NCI-H146 (cell line): ENCODE data around the gene CNPPD1.

ENCODE experiments used
- DNase-seq: peaks from one replicate; lab custom pipeline; 2025; lab: John Stamatoyannopoulos, UW

The CNPPD1 gene

GRCh38 chr2:219176818-219177551, at the start of gene CNPPD1:
Gene CNPPD1 (minus strand): TSS chr2:219176925. CDS start chr2:219176828, 97 bp downstream.
- DNase-seq: peak; percentile 83

GRCh38 chr2:219225350-219225749, 48.6 kb upstream of the CNPPD1 start:
- no peak for DNase-seq

GRCh38 chr2:219223831-219224610, 47.3 kb upstream of the CNPPD1 start:
- DNase-seq: no peak

- DNase-seq: no peak
These were observed 45.3 kb upstream of the CNPPD1 start for GRCh38 chr2:219221957-219222518.

- DNase-seq: no peak
These were observed 44.1 kb upstream of the CNPPD1 start for GRCh38 chr2:219220652-219221402.

- DNase-seq: no peak
These were observed 43.2 kb upstream of the CNPPD1 start for GRCh38 chr2:219219784-219220532.

GRCh38 chr2:219218732-219219701, 42.3 kb upstream of the CNPPD1 start, which contains the start of gene ABCB6:
Gene ABCB6 (minus strand): TSS chr2:219218958. CDS start chr2:219218673, 285 bp downstream.
- DNase-seq: peak; percentile 90

- DNase-seq: peak; percentile 73
These were observed 41.5 kb upstream of the CNPPD1 start for GRCh38 chr2:219218217-219218731.

GRCh38 chr2:219216535-219216915, 39.8 kb upstream of the CNPPD1 start:
- DNase-seq: no peak

- no peak for DNase-seq
These were observed 39.3 kb upstream of the CNPPD1 start for GRCh38 chr2:219215871-219216534.

- DNase-seq: no peak
These were observed 38.1 kb upstream of the CNPPD1 start for GRCh38 chr2:219214786-219215185.

GRCh38 chr2:219214141-219214540, 37.4 kb upstream of the CNPPD1 start:
- DNase-seq: no peak

GRCh38 chr2:219213486-219214071, 36.9 kb upstream of the CNPPD1 start:
- no peak for DNase-seq

- DNase-seq: no peak
These were observed 36.3 kb upstream of the CNPPD1 start for GRCh38 chr2:219213026-219213415.

GRCh38 chr2:219210886-219211362, 34.2 kb upstream of the CNPPD1 start:
- no peak for DNase-seq

- no peak for DNase-seq
These were observed 33.6 kb upstream of the CNPPD1 start for GRCh38 chr2:219210196-219210885.

- DNase-seq: no peak
These were observed 32.8 kb upstream of the CNPPD1 start for GRCh38 chr2:219209236-219210195.
